HepG2 (cell line): ENCODE data around the gene KAZN. TPM values are rescaled to one million over a fixed set of nuclear protein-coding genes. Genes with fewer than 3 reads are reported as not detected.

Experiments
- CEBPB ChIP-seq: IDR thresholded peaks from 2 replicates; pipeline ENCODE4 v1.6.1; 2011; ENCODE audit warnings: low read depth, low read length, improper control_type of control experiment, borderline replicate concordance
- EP300 ChIP-seq, 3 experiments: sonication (generic) in 1 of 3; formaldehyde crosslinking in 1 of 3; IDR thresholded peaks; 2 replicates each; pipeline versions ENCODE4 v1.5.1 to v1.6.1; 2011 to 2020; ENCODE audit warnings: low read depth in 2 of 3, low read length in 2 of 3, borderline replicate concordance in 1 of 3, improper control_type of control experiment in 1 of 3, mild to moderate bottlenecking in 1 of 3, missing genetic modification reagents in 1 of 3, moderate library complexity in 1 of 3
- HMG20B ChIP-seq: conservative IDR thresholded peaks from 2 replicates; pipeline ENCODE4 v1.6.1; 2016; ENCODE audit warnings: missing genetic modification reagents, missing compliant biosample characterization
- PHF8 ChIP-seq: sonication (generic); formaldehyde crosslinking; IDR thresholded peaks from 2 replicates; pipeline ENCODE4 v1.5.0; 2020; ENCODE audit warnings: missing genetic modification reagents
- PITX1 ChIP-seq: sonication (generic); formaldehyde crosslinking; IDR thresholded peaks from 2 replicates; pipeline ENCODE4 v1.5.1; 2020; ENCODE audit warnings: mild to moderate bottlenecking, missing genetic modification reagents
- SAP130 ChIP-seq: IDR thresholded peaks from 2 replicates; pipeline ENCODE4 v1.6.1; 2016; ENCODE audit warnings: low read depth
- SOX6 ChIP-seq, 2 experiments: fragments of 450-650 bp in 1 of 2; sonication (generic) in 1 of 2; formaldehyde crosslinking in 1 of 2; IDR thresholded peaks; 2 replicates each; pipeline versions ENCODE4 v1.4.0 to v1.6.1; 2017 to 2020; ENCODE audit warnings: antibody characterized with exemption in 1 of 2, mild to moderate bottlenecking in 1 of 2, missing genetic modification reagents in 1 of 2
- ZBTB7A ChIP-seq: sonication (generic); formaldehyde crosslinking; IDR thresholded peaks from 2 replicates; pipeline ENCODE4 v1.8.0; 2022; ENCODE audit warnings: mild to moderate bottlenecking, missing genetic modification reagents
- ZMYM3 ChIP-seq: sonication (generic); formaldehyde crosslinking; IDR thresholded peaks from 2 replicates; pipeline ENCODE4 v1.5.1; 2020; ENCODE audit warnings: mild to moderate bottlenecking, missing genetic modification reagents
- ZNF317 ChIP-seq: sonication (generic); formaldehyde crosslinking; IDR thresholded peaks from 2 replicates; pipeline ENCODE4 v1.5.0; 2020; ENCODE audit warnings: mild to moderate bottlenecking, missing genetic modification reagents
- ZNF331 ChIP-seq: sonication (generic); formaldehyde crosslinking; IDR thresholded peaks from 2 replicates; pipeline ENCODE4 v1.4.0; 2020; ENCODE audit warnings: missing genetic modification reagents
- ZNF564 ChIP-seq: sonication (generic); formaldehyde crosslinking; IDR thresholded peaks from 2 replicates; pipeline ENCODE4 v1.8.1; 2023; ENCODE audit warnings: mild to moderate bottlenecking, missing genetic modification reagents
- ZNF644 ChIP-seq: IDR thresholded peaks from 2 replicates; pipeline ENCODE4 v1.6.1; 2016; ENCODE audit warnings: low read depth
- ZNF660 ChIP-seq: sonication (generic); formaldehyde crosslinking; IDR thresholded peaks from 2 replicates; pipeline ENCODE4 v1.5.1; 2020; ENCODE audit warnings: mild to moderate bottlenecking, low read depth, missing genetic modification reagents, borderline replicate concordance
- ZNF724P ChIP-seq: sonication (generic); formaldehyde crosslinking; IDR thresholded peaks from 2 replicates; pipeline ENCODE4 v1.8.0; 2022; ENCODE audit warnings: missing genetic modification reagents, borderline replicate concordance
- polyA plus RNA-seq, 8 experiments: library from polyadenylated mRNA; depleted of rRNA in 3 of 8; stranded (reverse) in 7 of 8; unstranded in 1 of 8; fragments of >200 nt; fragmentation: Illumina TruSeq in 4 of 8; extraction: Trizol in 4 of 8; gene quantifications; 2 replicates each; pipeline versions ENCODE4 v1.2.1 to v1.2.3, GENCODE V29; 2011 to 2016; ENCODE audit warnings: low read depth in 4 of 8, missing spikeins in 1 of 8, mixed read lengths in 1 of 8; ENCODE audit not compliant: insufficient read depth in 1 of 8
- total RNA-seq, 5 experiments: library from RNA; depleted of rRNA; stranded (reverse); fragments of >200 nt; fragmentation: Illumina TruSeq; extraction: Trizol; gene quantifications; 2 replicates each; pipeline ENCODE4 v1.2.3, GENCODE V29; 2016; ENCODE audit warnings: low read depth in 1 of 5
- TF ChIP-seq, protein P1 (sequence below): sonication (generic); formaldehyde crosslinking; IDR thresholded peaks from 2 replicates; pipeline ENCODE4 v1.4.0; 2020; ENCODE audit warnings: missing genetic modification reagents
- TF ChIP-seq, protein P2 (sequence below): sonication (generic); formaldehyde crosslinking; IDR thresholded peaks from 2 replicates; pipeline ENCODE4 v1.4.0; 2020; ENCODE audit warnings: missing genetic modification reagents
- TF ChIP-seq, protein P3 (sequence below): sonication (generic); formaldehyde crosslinking; IDR thresholded peaks from 2 replicates; pipeline ENCODE4 v1.8.0; 2022; ENCODE audit warnings: missing genetic modification reagents, mild to moderate bottlenecking, moderate library complexity, borderline replicate concordance
- TF ChIP-seq, protein P4 (sequence below): sonication (generic); formaldehyde crosslinking; IDR thresholded peaks from 2 replicates; pipeline ENCODE4 v1.8.1; 2023; ENCODE audit warnings: mild to moderate bottlenecking, inconsistent platforms, moderate library complexity, missing genetic modification reagents, borderline replicate concordance

Gene KAZN
- total and polyA plus RNA-seq, 2 of the 13 experiments (the other 11 are each of a cell fraction or from before 2014, with no cell fraction given): 10.4 to 13.5 TPM

DNA sequence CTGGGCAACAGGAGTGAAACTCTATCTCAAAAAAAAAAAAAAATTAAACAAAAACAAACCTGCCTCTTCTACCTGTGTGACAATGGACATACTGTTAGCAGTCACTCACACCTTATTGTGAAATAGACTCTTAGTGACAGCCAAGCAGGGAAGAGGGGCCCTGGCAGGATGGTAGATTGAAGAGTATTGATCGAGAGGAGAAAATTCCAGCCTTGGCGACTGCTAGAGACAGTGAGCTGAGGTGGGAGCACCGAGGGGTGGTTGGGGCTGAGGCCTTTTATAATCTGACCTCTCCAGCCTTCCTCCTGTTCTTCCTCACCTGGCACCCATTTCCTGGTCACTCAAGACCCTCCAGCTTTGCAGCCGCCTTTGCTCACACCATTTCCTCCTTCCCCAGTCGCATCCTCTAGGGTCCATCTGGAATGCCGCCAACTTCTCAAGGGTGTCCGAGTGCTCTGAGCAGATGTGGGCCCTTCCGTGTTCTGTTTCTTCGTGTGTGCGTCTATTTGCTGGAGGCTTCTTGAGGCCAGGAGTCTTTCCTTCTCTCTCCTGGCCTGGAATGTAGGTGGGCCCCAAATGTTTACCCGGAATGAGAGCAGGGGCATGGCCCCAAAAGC is 358.2 kb downstream of the KAZN start (continued):
- TF ChIP-seq ZNF331 (CRISPR knock-in tag): peak; percentile 82
- TF ChIP-seq ZNF564 (CRISPR knock-in tag): peak; percentile 54; the same call in 1 of the 2 replicates
- no peak for TF ChIP-seq SOX6 (IDR thresholded peaks at IDR 0.05)
- peak; percentile 92 for TF ChIP-seq SOX6 (CRISPR knock-in tag; IDR thresholded peaks at IDR 0.05)
- peak; percentile 66; the same call in 1 of the 2 replicates for TF ChIP-seq ZBTB7A
- TF ChIP-seq, protein P1, sequence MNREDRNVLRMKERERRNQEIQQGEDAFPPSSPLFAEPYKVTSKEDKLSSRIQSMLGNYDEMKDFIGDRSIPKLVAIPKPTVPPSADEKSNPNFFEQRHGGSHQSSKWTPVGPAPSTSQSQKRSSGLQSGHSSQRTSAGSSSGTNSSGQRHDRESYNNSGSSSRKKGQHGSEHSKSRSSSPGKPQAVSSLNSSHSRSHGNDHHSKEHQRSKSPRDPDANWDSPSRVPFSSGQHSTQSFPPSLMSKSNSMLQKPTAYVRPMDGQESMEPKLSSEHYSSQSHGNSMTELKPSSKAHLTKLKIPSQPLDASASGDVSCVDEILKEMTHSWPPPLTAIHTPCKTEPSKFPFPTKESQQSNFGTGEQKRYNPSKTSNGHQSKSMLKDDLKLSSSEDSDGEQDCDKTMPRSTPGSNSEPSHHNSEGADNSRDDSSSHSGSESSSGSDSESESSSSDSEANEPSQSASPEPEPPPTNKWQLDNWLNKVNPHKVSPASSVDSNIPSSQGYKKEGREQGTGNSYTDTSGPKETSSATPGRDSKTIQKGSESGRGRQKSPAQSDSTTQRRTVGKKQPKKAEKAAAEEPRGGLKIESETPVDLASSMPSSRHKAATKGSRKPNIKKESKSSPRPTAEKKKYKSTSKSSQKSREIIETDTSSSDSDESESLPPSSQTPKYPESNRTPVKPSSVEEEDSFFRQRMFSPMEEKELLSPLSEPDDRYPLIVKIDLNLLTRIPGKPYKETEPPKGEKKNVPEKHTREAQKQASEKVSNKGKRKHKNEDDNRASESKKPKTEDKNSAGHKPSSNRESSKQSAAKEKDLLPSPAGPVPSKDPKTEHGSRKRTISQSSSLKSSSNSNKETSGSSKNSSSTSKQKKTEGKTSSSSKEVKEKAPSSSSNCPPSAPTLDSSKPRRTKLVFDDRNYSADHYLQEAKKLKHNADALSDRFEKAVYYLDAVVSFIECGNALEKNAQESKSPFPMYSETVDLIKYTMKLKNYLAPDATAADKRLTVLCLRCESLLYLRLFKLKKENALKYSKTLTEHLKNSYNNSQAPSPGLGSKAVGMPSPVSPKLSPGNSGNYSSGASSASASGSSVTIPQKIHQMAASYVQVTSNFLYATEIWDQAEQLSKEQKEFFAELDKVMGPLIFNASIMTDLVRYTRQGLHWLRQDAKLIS: 0 out of 2 replicates have a peak, but pooled peaks have one; percentile 58
- TF ChIP-seq, protein P2, sequence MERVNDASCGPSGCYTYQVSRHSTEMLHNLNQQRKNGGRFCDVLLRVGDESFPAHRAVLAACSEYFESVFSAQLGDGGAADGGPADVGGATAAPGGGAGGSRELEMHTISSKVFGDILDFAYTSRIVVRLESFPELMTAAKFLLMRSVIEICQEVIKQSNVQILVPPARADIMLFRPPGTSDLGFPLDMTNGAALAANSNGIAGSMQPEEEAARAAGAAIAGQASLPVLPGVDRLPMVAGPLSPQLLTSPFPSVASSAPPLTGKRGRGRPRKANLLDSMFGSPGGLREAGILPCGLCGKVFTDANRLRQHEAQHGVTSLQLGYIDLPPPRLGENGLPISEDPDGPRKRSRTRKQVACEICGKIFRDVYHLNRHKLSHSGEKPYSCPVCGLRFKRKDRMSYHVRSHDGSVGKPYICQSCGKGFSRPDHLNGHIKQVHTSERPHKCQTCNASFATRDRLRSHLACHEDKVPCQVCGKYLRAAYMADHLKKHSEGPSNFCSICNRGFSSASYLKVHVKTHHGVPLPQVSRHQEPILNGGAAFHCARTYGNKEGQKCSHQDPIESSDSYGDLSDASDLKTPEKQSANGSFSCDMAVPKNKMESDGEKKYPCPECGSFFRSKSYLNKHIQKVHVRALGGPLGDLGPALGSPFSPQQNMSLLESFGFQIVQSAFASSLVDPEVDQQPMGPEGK: peak; percentile 56; the same call in 1 of the 2 replicates
- TF ChIP-seq, protein P3, sequence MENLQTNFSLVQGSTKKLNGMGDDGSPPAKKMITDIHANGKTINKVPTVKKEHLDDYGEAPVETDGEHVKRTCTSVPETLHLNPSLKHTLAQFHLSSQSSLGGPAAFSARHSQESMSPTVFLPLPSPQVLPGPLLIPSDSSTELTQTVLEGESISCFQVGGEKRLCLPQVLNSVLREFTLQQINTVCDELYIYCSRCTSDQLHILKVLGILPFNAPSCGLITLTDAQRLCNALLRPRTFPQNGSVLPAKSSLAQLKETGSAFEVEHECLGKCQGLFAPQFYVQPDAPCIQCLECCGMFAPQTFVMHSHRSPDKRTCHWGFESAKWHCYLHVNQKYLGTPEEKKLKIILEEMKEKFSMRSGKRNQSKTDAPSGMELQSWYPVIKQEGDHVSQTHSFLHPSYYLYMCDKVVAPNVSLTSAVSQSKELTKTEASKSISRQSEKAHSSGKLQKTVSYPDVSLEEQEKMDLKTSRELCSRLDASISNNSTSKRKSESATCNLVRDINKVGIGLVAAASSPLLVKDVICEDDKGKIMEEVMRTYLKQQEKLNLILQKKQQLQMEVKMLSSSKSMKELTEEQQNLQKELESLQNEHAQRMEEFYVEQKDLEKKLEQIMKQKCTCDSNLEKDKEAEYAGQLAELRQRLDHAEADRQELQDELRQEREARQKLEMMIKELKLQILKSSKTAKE (CRISPR knock-in tag): peak; percentile 37; the same call in 1 of the 2 replicates
- TF ChIP-seq, protein P4, sequence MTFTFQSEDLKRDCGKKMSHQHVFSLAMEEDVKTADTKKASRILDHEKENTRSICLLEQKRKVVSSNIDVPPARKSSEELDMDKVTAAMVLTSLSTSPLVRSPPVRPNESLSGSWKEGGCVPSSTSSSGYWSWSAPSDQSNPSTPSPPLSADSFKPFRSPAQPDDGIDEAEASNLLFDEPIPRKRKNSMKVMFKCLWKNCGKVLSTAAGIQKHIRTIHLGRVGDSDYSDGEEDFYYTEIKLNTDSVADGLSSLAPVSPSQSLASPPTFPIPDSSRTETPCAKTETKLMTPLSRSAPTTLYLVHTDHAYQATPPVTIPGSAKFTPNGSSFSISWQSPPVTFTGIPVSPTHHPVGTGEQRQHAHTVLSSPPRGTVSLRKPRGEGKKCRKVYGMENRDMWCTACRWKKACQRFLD (CRISPR knock-in tag): no peak
- TF ChIP-seq ZNF317 (CRISPR knock-in tag): peak; percentile 97
- TF ChIP-seq ZNF644 (CRISPR knock-in tag): peak; percentile 49; the same call in 1 of the 2 replicates
- TF ChIP-seq SAP130 (CRISPR knock-in tag): peak; percentile 62
- TF ChIP-seq CEBPB: peak; percentile 94
- peak; percentile 24 to 87; a peak in 2 of 4 replicates for TF ChIP-seq EP300 (IDR thresholded peaks at IDR 0.05; ENCODE audit: low read depth in 2 of 2, low read length in 2 of 2)
- TF ChIP-seq EP300 (CRISPR knock-in tag; IDR thresholded peaks at IDR 0.05; ENCODE audit: borderline replicate concordance): peak; percentile 77
- peak; percentile 81 for TF ChIP-seq ZMYM3 (CRISPR knock-in tag)
- 0 out of 2 replicates have a peak, but pooled peaks have one; percentile 27 for TF ChIP-seq PITX1 (CRISPR knock-in tag)
- 0 out of 2 replicates have a peak, but pooled peaks have one; percentile 21 for TF ChIP-seq ZNF724P (CRISPR knock-in tag)
- TF ChIP-seq HMG20B: peak; percentile 56; the same call in 1 of the 2 replicates
- TF ChIP-seq ZNF660 (CRISPR knock-in tag): no peak
- TF ChIP-seq PHF8: peak; percentile 39; the same call in 1 of the 2 replicates
